H1 (cell line): ENCODE data around the gene ELP1. TPM values are rescaled to one million over a fixed set of nuclear protein-coding genes. Genes with fewer than 3 reads are reported as not detected.

ENCODE experiments used
- CTCF ChIA-PET: fragments of 300-600 bp; sonication (Branson Sonifier 250); formaldehyde crosslinking; loops from one replicate; lab custom pipeline; 2021; ENCODE audit not compliant: partially characterized antibody; lab: Charles Lee
- POLR2A ChIA-PET: fragments of 300-600 bp; sonication (Branson Sonifier 250); formaldehyde crosslinking; loops from one replicate; lab custom pipeline; 2021; ENCODE audit warnings: inconsistent platforms; ENCODE audit not compliant: partially characterized antibody; lab: Charles Lee
- DNase-seq, 2 experiments: peaks; one replicate each; pipeline versions ENCODE4 v3.0.0 to v3.0.0-alpha.2; 2010 to 2022; ENCODE audit warnings: low spot score in 2 of 2, low read depth in 1 of 2, mixed read lengths in 1 of 2
- FAIRE-seq: peaks from 2 replicates; lab custom pipeline; 2011; peaks lifted over from hg19 to GRCh38; lab: Jason Lieb, UNC
- H2AFZ ChIP-seq: 2 replicates; pipeline ENCODE4 v1.8.1; 2012; ENCODE audit warnings: low read length, inconsistent platforms
- H2AK5ac ChIP-seq: 2 replicates; pipeline ENCODE4 v1.6.1; 2013; ENCODE audit warnings: low read depth, low read length
- H2BK120ac ChIP-seq: replicated peaks from 2 replicates; pipeline ENCODE3; 2013; ENCODE audit warnings: low read depth, low read length, inconsistent platforms
- H2BK12ac ChIP-seq: 2 replicates; pipeline ENCODE4 v1.6.1; 2013; ENCODE audit warnings: low read depth, low read length
- H2BK15ac ChIP-seq: 2 replicates; pipeline ENCODE4 v1.6.1; 2013; ENCODE audit warnings: low read length
- H2BK20ac ChIP-seq: 2 replicates; pipeline ENCODE4 v1.6.1; 2013; ENCODE audit warnings: low read length
- H2BK5ac ChIP-seq: 2 replicates; pipeline ENCODE4 v1.6.1; 2013; ENCODE audit warnings: low read depth, low read length
- H3K14ac ChIP-seq: 2 replicates; pipeline ENCODE4 v1.6.1; 2013; ENCODE audit warnings: inconsistent platforms; ENCODE audit not compliant: insufficient read length
- H3K18ac ChIP-seq: 2 replicates; pipeline ENCODE4 v1.6.1; 2013; ENCODE audit warnings: low read length; ENCODE audit errors: extremely low read depth
- H3K23ac ChIP-seq: 2 replicates; pipeline ENCODE4 v1.6.1; 2013; ENCODE audit warnings: inconsistent platforms; ENCODE audit not compliant: insufficient read length
- H3K23me2 ChIP-seq: 2 replicates; pipeline ENCODE4 v1.6.1; 2013; ENCODE audit warnings: low read depth, low read length
- H3K27ac ChIP-seq: 2 replicates; pipeline ENCODE4 v1.6.1; 2011; ENCODE audit warnings: low read depth, low read length, inconsistent platforms
- H3K27me3 ChIP-seq, 4 experiments: replicated peaks in 1 of 4; 1 replicate in 1 of 4; 2 replicates in 3 of 4; pipeline versions ENCODE4 v1.6.1 to v1.8.1; 2011 to 2013; ENCODE audit warnings: low read length in 3 of 4, mild to moderate bottlenecking in 3 of 4, inconsistent platforms in 2 of 4, mixed read lengths in 2 of 4, moderate library complexity in 1 of 4; ENCODE audit not compliant: control insufficient read depth in 3 of 4, insufficient read depth in 3 of 4; ENCODE audit errors: extremely low read depth in 1 of 4
- H3K36me3 ChIP-seq, 4 experiments: 2 replicates each; pipeline versions ENCODE4 v1.6.1 to v1.8.1; 2011 to 2013; ENCODE audit warnings: mild to moderate bottlenecking in 4 of 4, low read length in 3 of 4, moderate library complexity in 2 of 4, control low read depth in 1 of 4, inconsistent platforms in 1 of 4; ENCODE audit not compliant: insufficient read depth in 4 of 4, control insufficient read depth in 2 of 4
- H3K4ac ChIP-seq: replicated peaks from 2 replicates; pipeline ENCODE3; 2013; ENCODE audit warnings: low read length, low read depth, mixed read lengths, inconsistent platforms; ENCODE audit not compliant: insufficient read length
- H3K4me1 ChIP-seq, 4 experiments: replicated peaks in 1 of 4; 1 replicate in 1 of 4; 2 replicates in 3 of 4; pipeline versions ENCODE4 v1.6.1 to v1.8.1; 2011 to 2013; ENCODE audit warnings: low read length in 3 of 4, inconsistent platforms in 2 of 4, mixed read lengths in 1 of 4; ENCODE audit not compliant: insufficient read depth in 4 of 4, control insufficient read depth in 3 of 4
- H3K4me2 ChIP-seq, 2 experiments: 2 replicates each; pipeline versions ENCODE4 v1.6.1 to v1.8.1; 2011 to 2013; ENCODE audit warnings: low read depth in 2 of 2, low read length in 2 of 2, control low read depth in 1 of 2, inconsistent platforms in 1 of 2, mild to moderate bottlenecking in 1 of 2; ENCODE audit not compliant: insufficient read depth in 1 of 2
- H3K4me3 ChIP-seq, 4 experiments: fragments of 200-600, 300-600 bp in 1 of 4; sonication (generic), shearing (Covaris generic), sonication (Bioruptor Twin) in 1 of 4; 2 replicates each; pipeline versions ENCODE4 v1.5.1 to v1.8.1; 2011 to 2016; ENCODE audit warnings: low read length in 4 of 4, low read depth in 3 of 4, control low read depth in 2 of 4, inconsistent platforms in 2 of 4, mild to moderate bottlenecking in 2 of 4, mixed read lengths in 1 of 4, moderate library complexity in 1 of 4; ENCODE audit not compliant: insufficient read depth in 2 of 4; ENCODE audit errors: extremely low read depth in 1 of 4
- H3K56ac ChIP-seq: replicated peaks from 2 replicates; pipeline ENCODE3; 2013; ENCODE audit warnings: low read depth, mild to moderate bottlenecking, mixed read lengths, low read length, inconsistent platforms; ENCODE audit not compliant: insufficient read length
- H3K79me1 ChIP-seq: 2 replicates; pipeline ENCODE4 v1.6.1; 2013; ENCODE audit warnings: low read depth, low read length, control low read depth
- H3K79me2 ChIP-seq, 2 experiments: 2 replicates each; pipeline versions ENCODE4 v1.6.1 to v1.8.1; 2012 to 2013; ENCODE audit warnings: low read length in 2 of 2, mild to moderate bottlenecking in 2 of 2, inconsistent platforms in 1 of 2; ENCODE audit not compliant: insufficient read depth in 2 of 2, control insufficient read depth in 1 of 2
- H3K9ac ChIP-seq, 4 experiments: replicated peaks in 1 of 4; 1 replicate in 1 of 4; 2 replicates in 3 of 4; pipeline versions ENCODE4 v1.6.1 to v1.8.1; 2011 to 2013; ENCODE audit warnings: low read depth in 3 of 4, low read length in 3 of 4, control low read depth in 2 of 4, mild to moderate bottlenecking in 2 of 4, moderate library complexity in 2 of 4, inconsistent platforms in 1 of 4; ENCODE audit errors: extremely low read depth in 1 of 4
- H3K9me3 ChIP-seq, 2 experiments: 2 replicates each; pipeline versions ENCODE4 v1.6.1 to v1.8.1; 2012 to 2013; ENCODE audit warnings: mild to moderate bottlenecking in 2 of 2, moderate library complexity in 2 of 2, control low read depth in 1 of 2, inconsistent platforms in 1 of 2, low read depth in 1 of 2, low read length in 1 of 2, mixed read lengths in 1 of 2; ENCODE audit not compliant: insufficient read depth in 2 of 2
- H4K20me1 ChIP-seq, 2 experiments: replicated peaks in 1 of 2; 2 replicates each; pipeline versions ENCODE3 to v1.8.1; 2011 to 2013; ENCODE audit warnings: inconsistent platforms in 2 of 2, low read length in 2 of 2, mild to moderate bottlenecking in 1 of 2; ENCODE audit not compliant: insufficient read depth in 2 of 2, control insufficient read depth in 1 of 2
- H4K5ac ChIP-seq: 2 replicates; pipeline ENCODE4 v1.6.1; 2013; ENCODE audit warnings: low read length, low read depth, mixed read lengths, inconsistent platforms; ENCODE audit not compliant: insufficient read length
- H4K8ac ChIP-seq: 2 replicates; pipeline ENCODE4 v1.8.0; 2013; ENCODE audit warnings: mild to moderate bottlenecking, moderate library complexity, low read length, inconsistent platforms; ENCODE audit not compliant: insufficient read depth; ENCODE audit errors: extremely low read depth
- H4K91ac ChIP-seq: replicated peaks from 2 replicates; pipeline ENCODE3; 2013; ENCODE audit warnings: low read length, mixed read lengths, inconsistent platforms; ENCODE audit not compliant: insufficient read length
- CREB1 ChIP-seq: IDR thresholded peaks from 2 replicates; pipeline ENCODE4 v1.6.1; 2012; ENCODE audit warnings: inconsistent platforms
- EP300 ChIP-seq, 2 experiments: IDR thresholded peaks; 1 replicate in 1 of 2; 2 replicates in 1 of 2; pipeline ENCODE4 v1.6.1; 2011 to 2012; ENCODE audit warnings: low read depth in 2 of 2, low read length in 2 of 2, mild to moderate bottlenecking in 2 of 2, borderline replicate concordance in 1 of 2, inconsistent platforms in 1 of 2, moderate library complexity in 1 of 2
- EZH2 ChIP-seq: fragments of 200-600 bp; sonication (generic); IDR thresholded peaks from 2 replicates; pipeline ENCODE4 v1.7.1; 2012; ENCODE audit warnings: low read depth, mild to moderate bottlenecking, moderate library complexity, low read length, inconsistent platforms; ENCODE audit not compliant: severe bottlenecking
- TAF1 ChIP-seq: IDR thresholded peaks from 2 replicates; pipeline ENCODE4 v1.6.1; 2011; ENCODE audit warnings: mild to moderate bottlenecking, low read depth, low read length
- TCF12 ChIP-seq: IDR thresholded peaks from 2 replicates; pipeline ENCODE4 v1.6.1; 2011; ENCODE audit warnings: low read depth, mild to moderate bottlenecking, low read length
- polyA plus RNA-seq, 7 experiments: library from polyadenylated mRNA; depleted of rRNA in 3 of 7; stranded (reverse) in 5 of 7; unstranded in 2 of 7; fragments of >200 nt in 5 of 7; fragments of 200-250 nt in 2 of 7; gene quantifications; 1 replicate in 5 of 7; 2 replicates in 1 of 7; 4 replicates in 1 of 7; pipeline versions ENCODE4 v1.2.1 to v1.2.3, GENCODE V29; 2011 to 2013; ENCODE audit warnings: missing spikeins in 2 of 7, mixed read lengths in 2 of 7
- total RNA-seq: library from RNA; stranded (reverse); fragmentation: NEBNext Ultra II Directional; extraction: Animal tissue kit (Norgen Biotek cat#: 25700); gene quantifications from 2 replicates; pipeline ENCODE4 v1.2.1, GENCODE V29; 2021

The ELP1 gene
- total and polyA plus RNA-seq, 2 of the 8 experiments (the other 6 are each of a cell fraction or from before 2014, with no cell fraction given) = 13.9 to 31.3 TPM

- Histone ChIP-seq H3K27ac (no peak overlapping the region), H3K14ac (no peak overlapping the region), H3K18ac (no peak overlapping the region), H3K9ac (no peak overlapping the region), H3K23ac (no peak overlapping the region), H2BK12ac (no peak overlapping the region), H3K36me3 (peaks cover 0 to 17% (median 5%) of the 10 kb centered on the region in 4 experiments; a peak in 3 of 8 replicates), H2BK20ac (no peak overlapping the region), H3K9me3 (no peaks in the 10 kb centered on the region), H2AFZ (no peak overlapping the region), H2AK5ac (no peak overlapping the region), H3K4me3 (no peak overlapping the region), H3K79me2 (no peaks in the 10 kb centered on the region), H3K23me2 (no peaks in the 10 kb centered on the region), H2BK5ac (no peak overlapping the region), H2BK120ac (no peak overlapping the region), H4K20me1 (peaks cover 0 to 1% of the 10 kb centered on the region in 2 experiments), H3K4ac (no peak overlapping the region), H3K79me1 (no peaks in the 10 kb centered on the region), H3K4me2 (no peak overlapping the region), H3K27me3 (no peaks in the 10 kb centered on the region), H4K8ac (no peak overlapping the region), H4K91ac (no peak overlapping the region), H3K4me1 (no peaks in the 10 kb centered on the region), H4K5ac (no peak overlapping the region), H2BK15ac (no peak overlapping the region), H3K56ac (no peak overlapping the region)
- DNase-seq (no peak), FAIRE-seq (no peak)
- POLR2A ChIA-PET = no interaction called here
- TF ChIP-seq EP300 (IDR thresholded peaks at IDR 0.05; ENCODE audit: borderline replicate concordance in 1 of 2, low read depth in 2 of 2, low read length in 2 of 2) = no peak
- TF ChIP-seq CREB1 = no peak
- no peak for TF ChIP-seq TAF1
- no peak for TF ChIP-seq TCF12
- no peak for TF ChIP-seq EZH2
- CTCF ChIA-PET = interaction anchor here (1.5 kb wide), 1 partner anchor 9 kb away, joined by 4 read pairs; no protein-coding TSS in a partner anchor
These were observed 66.8 kb downstream of the ELP1 start for GRCh38 chr9:108867116-108867515.
